HG02678 (cell line): Measurements from ENCODE around the gene IL6R.
"Not testable (repeated sequence)": the region's sequence is repeated elsewhere in the genome, so short reads cannot be mapped to it uniquely, and the experiment has no call there.

Experiments
- ATAC-seq: cut with Tn5 transposase; IDR thresholded peaks from one replicate; pipeline ENCODE4 v1.9.1; 2021; ENCODE audit warnings: mild to moderate bottlenecking, moderate library complexity; ENCODE audit not compliant: unreplicated experiment

Gene IL6R

GRCh38 chr1:154406572-154406879 lies 1.4 kb downstream of the IL6R start:
- ATAC-seq: no peak

- no peak for ATAC-seq
Observed at GRCh38 chr1:154406886-154407197, 1.7 kb downstream of the IL6R start.

- ATAC-seq: peak; percentile 32
Observed at GRCh38 chr1:154407198-154408091, 2.3 kb downstream of the IL6R start.

GRCh38 chr1:154408174-154408777 lies 3.1 kb downstream of the IL6R start:
- no peak for ATAC-seq

GRCh38 chr1:154410185-154410827 lies 5.2 kb downstream of the IL6R start:
- no peak for ATAC-seq

- no peak for ATAC-seq
Observed at GRCh38 chr1:154411525-154411924, 6.4 kb downstream of the IL6R start.

GRCh38 chr1:154413177-154413783 lies 8.1 kb downstream of the IL6R start:
- ATAC-seq: no peak

- ATAC-seq: no peak
Observed at GRCh38 chr1:154414606-154415005, 9.5 kb downstream of the IL6R start.

- ATAC-seq: no peak
Observed at GRCh38 chr1:154416471-154417337, 11.6 kb downstream of the IL6R start.

GRCh38 chr1:154417338-154417608 lies 12.1 kb downstream of the IL6R start:
- no peak for ATAC-seq

GRCh38 chr1:154418062-154418921 lies 13.1 kb downstream of the IL6R start:
- ATAC-seq: no peak

GRCh38 chr1:154418923-154419619 lies 13.9 kb downstream of the IL6R start:
- no peak for ATAC-seq

- no peak for ATAC-seq
Observed at GRCh38 chr1:154419620-154420571, 14.8 kb downstream of the IL6R start.

- ATAC-seq: no peak
Observed at GRCh38 chr1:154420961-154421924, 16.1 kb downstream of the IL6R start.

- ATAC-seq: not testable (repeated sequence)
Observed at GRCh38 chr1:154422049-154422448, 16.9 kb downstream of the IL6R start.

- no peak for ATAC-seq
Observed at GRCh38 chr1:154422521-154422920, 17.4 kb downstream of the IL6R start.

GRCh38 chr1:154423304-154423987 lies 18.3 kb downstream of the IL6R start:
- no peak for ATAC-seq
